ENCODE data around the gene ADAMTS3. TPM values are rescaled to one million over a fixed set of nuclear protein-coding genes. Genes with fewer than 3 reads are reported as not detected.

The ADAMTS3 gene
- total and polyA plus RNA-seq, 2 donors (not counting 3 experiments of a cell fraction or from before 2014, with no cell fraction given) = 0.37 to 1.3 TPM

DNA sequence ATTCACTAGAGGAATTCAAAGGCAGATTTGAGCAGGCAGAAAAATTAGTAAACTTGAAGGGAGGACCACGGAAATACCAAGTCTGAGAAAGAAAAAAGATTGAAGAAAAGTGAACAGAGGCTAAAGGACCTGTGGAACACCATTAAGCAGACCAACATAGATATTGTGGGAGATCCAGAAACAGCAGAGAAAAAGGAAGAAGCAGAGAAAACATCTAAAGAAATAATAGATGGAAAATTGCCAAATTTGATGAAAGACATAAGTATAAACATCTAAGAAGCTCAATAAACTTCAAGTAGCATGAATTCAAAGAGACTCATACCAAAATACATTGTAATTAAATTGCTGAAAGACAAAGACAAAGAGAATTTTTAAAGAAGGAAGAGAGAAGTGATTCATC lies 31.0 kb downstream of the ADAMTS3 start:
- ChIA-PET POLR2A (no interaction called here), CTCF (interaction anchor here (0.7 kb wide), 1 partner anchor 914 kb away, joined by 3 read pairs; no protein-coding TSS in a partner anchor)
- no peak overlapping the region for H3K4me2 ChIP-seq (ENCODE audit: insufficient read depth, low read length)

DNA sequence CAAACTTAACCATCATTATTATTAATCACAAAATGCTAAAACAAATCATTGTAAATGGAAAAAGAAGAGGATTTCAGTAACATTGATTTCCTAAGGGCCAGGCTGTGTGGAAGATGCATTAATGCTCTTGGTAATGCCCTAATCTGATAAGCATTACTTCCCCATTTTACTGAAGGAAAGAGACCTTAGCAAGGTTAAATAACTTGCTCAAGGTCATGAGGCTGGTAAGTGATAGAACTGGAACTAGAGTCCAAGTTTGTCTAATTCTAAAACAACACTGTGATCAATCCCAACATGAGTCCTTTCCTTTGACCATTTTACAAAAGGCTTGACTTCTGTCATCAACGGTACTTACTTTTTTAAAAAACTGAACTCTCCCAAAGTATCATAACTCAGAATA lies 32.6 kb downstream of the ADAMTS3 start:
- dilution Hi-C loops (cut with MboI; ENCODE audit: extremely low pct_ligation_motif_present, low sequenced_read_pairs) (no loop called here), intact Hi-C loops (cut with micrococcal nuclease) (no loop called here)
- ChIA-PET POLR2A (no interaction called here), CTCF (no interaction called here)
- no peak for FAIRE-seq
- Histone ChIP-seq H3K9ac (replicated peaks; ENCODE audit: extremely low read depth, insufficient read depth, low read length) (no peak overlapping the region), H3K4me1 (ENCODE audit: control insufficient read depth, extremely low read depth, insufficient read depth, low read length) (no peaks in the 10 kb centered on the region), H3K27ac (ENCODE audit: insufficient read depth, low read depth, low read length) (no peak overlapping the region), H2AFZ (ENCODE audit: low read depth, low read length) (no peak overlapping the region), H4K20me1 (replicated peaks; ENCODE audit: control insufficient read depth, extremely low read depth, insufficient read depth, low read length) (no peaks in the 10 kb centered on the region), H3K27me3 (ENCODE audit: control insufficient read depth in 2 of 2, insufficient read depth in 2 of 2, low read length in 2 of 2) (no peaks in the 10 kb centered on the region), H3K4me2 (ENCODE audit: insufficient read depth, low read length) (no peak overlapping the region), H3K9me3 (replicated peaks; ENCODE audit: control insufficient read depth, insufficient read depth, low read length) (no peaks in the 10 kb centered on the region), H3K9me1 (replicated peaks; ENCODE audit: control insufficient read depth, extremely low read depth, insufficient read depth, low read length) (no peaks in the 10 kb centered on the region), H3K4me3 (replicated peaks in 1 of 3; ENCODE audit: insufficient read depth in 1 of 3, low read depth in 1 of 3, low read length in 3 of 3) (no peak overlapping the region), H3K36me3 (ENCODE audit: control insufficient read depth in 2 of 2, extremely low read depth in 1 of 2, insufficient read depth in 2 of 2, low read length in 2 of 2) (no peaks in the 10 kb centered on the region), H3K79me2 (ENCODE audit: control insufficient read depth, insufficient read depth, low read length) (no peaks in the 10 kb centered on the region)
- no TSS peak for BruUV-seq (replicated peaks)
- DNase-seq (ENCODE audit: low read depth, low spot score) = no peak
- TF ChIP-seq EZH2 (IDR thresholded peaks at IDR 0.05; ENCODE audit: borderline replicate concordance, low read depth, low read length, severe bottlenecking) (no peak), POLR2AphosphoS5 (IDR thresholded peaks at IDR 0.05; ENCODE audit: insufficient read depth, low read depth, low read length) (no peak), FOS (IDR thresholded peaks at IDR 0.05; ENCODE audit: borderline replicate concordance, insufficient read depth, low read length) (no peak)
- TF ChIP-seq, protein P1, sequence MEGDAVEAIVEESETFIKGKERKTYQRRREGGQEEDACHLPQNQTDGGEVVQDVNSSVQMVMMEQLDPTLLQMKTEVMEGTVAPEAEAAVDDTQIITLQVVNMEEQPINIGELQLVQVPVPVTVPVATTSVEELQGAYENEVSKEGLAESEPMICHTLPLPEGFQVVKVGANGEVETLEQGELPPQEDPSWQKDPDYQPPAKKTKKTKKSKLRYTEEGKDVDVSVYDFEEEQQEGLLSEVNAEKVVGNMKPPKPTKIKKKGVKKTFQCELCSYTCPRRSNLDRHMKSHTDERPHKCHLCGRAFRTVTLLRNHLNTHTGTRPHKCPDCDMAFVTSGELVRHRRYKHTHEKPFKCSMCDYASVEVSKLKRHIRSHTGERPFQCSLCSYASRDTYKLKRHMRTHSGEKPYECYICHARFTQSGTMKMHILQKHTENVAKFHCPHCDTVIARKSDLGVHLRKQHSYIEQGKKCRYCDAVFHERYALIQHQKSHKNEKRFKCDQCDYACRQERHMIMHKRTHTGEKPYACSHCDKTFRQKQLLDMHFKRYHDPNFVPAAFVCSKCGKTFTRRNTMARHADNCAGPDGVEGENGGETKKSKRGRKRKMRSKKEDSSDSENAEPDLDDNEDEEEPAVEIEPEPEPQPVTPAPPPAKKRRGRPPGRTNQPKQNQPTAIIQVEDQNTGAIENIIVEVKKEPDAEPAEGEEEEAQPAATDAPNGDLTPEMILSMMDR (IDR thresholded peaks at IDR 0.05; ENCODE audit: extremely low read depth in 1 of 2, insufficient read depth in 1 of 2, low read depth in 1 of 2, low read length in 2 of 2) = no peak

More for the DNA sequence above, 31.0 kb downstream of the ADAMTS3 start:
- dilution Hi-C loops (cut with MboI; ENCODE audit: extremely low pct_ligation_motif_present, low sequenced_read_pairs) (no loop called here), intact Hi-C loops (cut with micrococcal nuclease) (no loop called here)
- no peak for FAIRE-seq
- no TSS peak for BruUV-seq (replicated peaks)
- Histone ChIP-seq H3K27ac (ENCODE audit: insufficient read depth, low read depth, low read length) (no peak overlapping the region), H3K9me1 (replicated peaks; ENCODE audit: control insufficient read depth, extremely low read depth, insufficient read depth, low read length) (no peaks in the 10 kb centered on the region), H3K27me3 (ENCODE audit: control insufficient read depth in 2 of 2, insufficient read depth in 2 of 2, low read length in 2 of 2) (no peaks in the 10 kb centered on the region), H3K79me2 (ENCODE audit: control insufficient read depth, insufficient read depth, low read length) (no peaks in the 10 kb centered on the region), H3K4me3 (replicated peaks in 1 of 3; ENCODE audit: insufficient read depth in 1 of 3, low read depth in 1 of 3, low read length in 3 of 3) (no peak overlapping the region), H3K4me1 (ENCODE audit: control insufficient read depth, extremely low read depth, insufficient read depth, low read length) (no peaks in the 10 kb centered on the region), H3K36me3 (ENCODE audit: control insufficient read depth in 2 of 2, extremely low read depth in 1 of 2, insufficient read depth in 2 of 2, low read length in 2 of 2) (no peaks in the 10 kb centered on the region), H2AFZ (ENCODE audit: low read depth, low read length) (no peak overlapping the region), H4K20me1 (replicated peaks; ENCODE audit: control insufficient read depth, extremely low read depth, insufficient read depth, low read length) (no peaks in the 10 kb centered on the region), H3K9ac (replicated peaks; ENCODE audit: extremely low read depth, insufficient read depth, low read length) (no peak overlapping the region), H3K9me3 (replicated peaks; ENCODE audit: control insufficient read depth, insufficient read depth, low read length) (no peaks in the 10 kb centered on the region)
- TF ChIP-seq JUN (IDR thresholded peaks at IDR 0.05; ENCODE audit: borderline replicate concordance, insufficient read depth, insufficient read length, low read depth) = no peak
- TF ChIP-seq, protein P2, sequence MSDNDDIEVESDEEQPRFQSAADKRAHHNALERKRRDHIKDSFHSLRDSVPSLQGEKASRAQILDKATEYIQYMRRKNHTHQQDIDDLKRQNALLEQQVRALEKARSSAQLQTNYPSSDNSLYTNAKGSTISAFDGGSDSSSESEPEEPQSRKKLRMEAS (IDR thresholded peaks at IDR 0.05; ENCODE audit: insufficient read depth, insufficient read length) = no peak
- no peak for TF ChIP-seq FOS (IDR thresholded peaks at IDR 0.05; ENCODE audit: borderline replicate concordance, insufficient read depth, low read length)
- no peak for TF ChIP-seq GATA2 (IDR thresholded peaks at IDR 0.05; ENCODE audit: insufficient read depth, insufficient read length, low read depth, low read length)
- TF ChIP-seq, protein P1 (IDR thresholded peaks at IDR 0.05; ENCODE audit: extremely low read depth in 1 of 2, insufficient read depth in 1 of 2, low read depth in 1 of 2, low read length in 2 of 2) = no peak
- TF ChIP-seq POLR2AphosphoS5 (IDR thresholded peaks at IDR 0.05; ENCODE audit: insufficient read depth, low read depth, low read length) = no peak
- no peak for DNase-seq (ENCODE audit: low read depth, low spot score)
